Neuronal stem cell (in vitro differentiated cells): ENCODE results near the gene DDB1.

Experiments used
- DNase-seq: peaks from one replicate; pipeline ENCODE4 v3.0.0-alpha.2; 2013; ENCODE audit warnings: low spot score
- H2AFZ ChIP-seq: one replicate; pipeline ENCODE4 v1.6.1; 2013; ENCODE audit warnings: mild to moderate bottlenecking, low read length, inconsistent platforms
- H2AK5ac ChIP-seq: 2 replicates; pipeline ENCODE4 v1.6.1; 2013; ENCODE audit warnings: low read depth, mild to moderate bottlenecking, inconsistent platforms, low read length, moderate library complexity, mixed read lengths
- H2BK120ac ChIP-seq: 2 replicates; pipeline ENCODE4 v1.6.1; 2013; ENCODE audit warnings: low read depth, mild to moderate bottlenecking, inconsistent platforms, low read length, moderate library complexity, mixed read lengths
- H2BK12ac ChIP-seq: one replicate; pipeline ENCODE4 v1.6.1; 2013; ENCODE audit warnings: low read length, inconsistent platforms
- H2BK15ac ChIP-seq: 2 replicates; pipeline ENCODE4 v1.6.1; 2013; ENCODE audit warnings: mild to moderate bottlenecking, low read length, inconsistent platforms, mixed read lengths
- H2BK5ac ChIP-seq: one replicate; pipeline ENCODE4 v1.6.1; 2013; ENCODE audit warnings: inconsistent platforms, mild to moderate bottlenecking, low read length, moderate library complexity
- H3K14ac ChIP-seq: one replicate; pipeline ENCODE4 v1.6.1; 2013; ENCODE audit warnings: low read length, inconsistent platforms
- H3K18ac ChIP-seq: 2 replicates; pipeline ENCODE4 v1.6.1; 2013; ENCODE audit warnings: low read length, inconsistent platforms
- H3K23ac ChIP-seq: 2 replicates; pipeline ENCODE4 v1.6.1; 2013; ENCODE audit warnings: low read depth, mild to moderate bottlenecking, mixed read lengths, low read length, inconsistent platforms; ENCODE audit not compliant: poor library complexity
- H3K27ac ChIP-seq: replicated peaks from 3 replicates; pipeline ENCODE4 v1.5.1; 2013; ENCODE audit warnings: low read length, inconsistent platforms
- H3K27me3 ChIP-seq, 3 experiments: 2 replicates each; pipeline ENCODE4 v1.6.1; 2013; ENCODE audit warnings: low read length in 3 of 3, mild to moderate bottlenecking in 2 of 3, inconsistent platforms in 1 of 3, low read depth in 1 of 3, mixed read lengths in 1 of 3, moderate library complexity in 1 of 3; ENCODE audit not compliant: control insufficient read depth in 3 of 3, insufficient read depth in 3 of 3
- H3K36me3 ChIP-seq, 2 donors: replicated peaks in 1 of 2; 2 replicates each; pipeline ENCODE4 v1.6.1; 2013; ENCODE audit warnings: low read length in 2 of 2; ENCODE audit not compliant: control insufficient read depth in 2 of 2, insufficient read depth in 2 of 2
- H3K4ac ChIP-seq: 2 replicates; pipeline ENCODE4 v1.6.1; 2013; ENCODE audit warnings: inconsistent platforms, mild to moderate bottlenecking, low read length, moderate library complexity
- H3K4me1 ChIP-seq, 2 donors: 1 replicate in 1 of 2; 2 replicates in 1 of 2; pipeline ENCODE4 v1.6.1; 2013; ENCODE audit warnings: low read length in 2 of 2, low read depth in 1 of 2; ENCODE audit not compliant: control insufficient read depth in 2 of 2, insufficient read depth in 1 of 2
- H3K4me2 ChIP-seq: one replicate; pipeline ENCODE4 v1.6.1; 2013; ENCODE audit warnings: mild to moderate bottlenecking, low read length, inconsistent platforms; ENCODE audit not compliant: insufficient read depth, poor library complexity, severe bottlenecking
- H3K4me3 ChIP-seq, 2 donors: 2 replicates each; pipeline ENCODE4 v1.5.1; 2013; ENCODE audit warnings: low read length in 2 of 2, mild to moderate bottlenecking in 2 of 2, inconsistent platforms in 1 of 2, moderate library complexity in 1 of 2
- H3K79me1 ChIP-seq: one replicate; pipeline ENCODE4 v1.6.1; 2013; ENCODE audit warnings: low read depth, mild to moderate bottlenecking, inconsistent platforms, low read length, moderate library complexity
- H3K9ac ChIP-seq: one replicate; pipeline ENCODE4 v1.6.1; 2013; ENCODE audit warnings: mild to moderate bottlenecking, low read depth, low read length, inconsistent platforms; ENCODE audit not compliant: poor library complexity
- H3K9me3 ChIP-seq, 2 donors: replicated peaks in 1 of 2; 2 replicates each; pipeline versions ENCODE3 to v1.6.1; 2013; ENCODE audit warnings: low read length in 2 of 2, mild to moderate bottlenecking in 2 of 2, inconsistent platforms in 1 of 2, low read depth in 1 of 2, mixed read lengths in 1 of 2, moderate library complexity in 1 of 2; ENCODE audit not compliant: control insufficient read depth in 2 of 2, insufficient read depth in 1 of 2
- H4K8ac ChIP-seq: one replicate; pipeline ENCODE4 v1.6.1; 2013; ENCODE audit warnings: low read depth, mild to moderate bottlenecking, inconsistent platforms, low read length, moderate library complexity
- H4K91ac ChIP-seq: one replicate; pipeline ENCODE4 v1.6.1; 2013; ENCODE audit warnings: low read length, low read depth, mild to moderate bottlenecking, inconsistent platforms; ENCODE audit not compliant: poor library complexity
- WGBS, 2 donors: extraction: QIAGEN DNeasy Blood & Tissue Kit; methylation state at CpG; one replicate each; pipeline ENCODE4 v1.1.7; 2013; ENCODE audit warnings: missing lambda C conversion rate in 2 of 2, mixed read lengths in 1 of 2; ENCODE audit not compliant: insufficient read length in 2 of 2, insufficient replicate concordance in 1 of 2; ENCODE audit errors: extremely low coverage in 2 of 2; 5-methylcytosine and 5-hydroxymethylcytosine counted together

The DDB1 gene

GRCh38 chr11:61369372-61370348 lies 36.8 kb upstream of the DDB1 start:
- H2BK15ac ChIP-seq, result no peak overlapping the region
- H3K36me3 ChIP-seq, result peaks cover 39 to 86% of the 10 kb centered on the region in 2 donors
- no peaks in the 10 kb centered on the region for H3K4me1 ChIP-seq
- WGBS, 2 donors, result no CpG with 5 or more reads among the region's 9 CpGs
- no peak overlapping the region for H3K18ac ChIP-seq
- no peak overlapping the region for H4K91ac ChIP-seq
- no peak overlapping the region for H2AFZ ChIP-seq
- H3K4ac ChIP-seq, result no peak overlapping the region
- no peak overlapping the region for H2BK120ac ChIP-seq
- H4K8ac ChIP-seq, result no peak overlapping the region
- H3K79me1 ChIP-seq, result no peaks in the 10 kb centered on the region
- H2BK5ac ChIP-seq, result no peak overlapping the region
- H2BK12ac ChIP-seq, result no peak overlapping the region
- no peaks in the 10 kb centered on the region for H3K27me3 ChIP-seq
- no peak overlapping the region for H2AK5ac ChIP-seq
- no peak for DNase-seq
- peak overlapping the region; percentile 11 for H3K23ac ChIP-seq
- no peak overlapping the region for H3K14ac ChIP-seq
- no peak overlapping the region for H3K9ac ChIP-seq
- no peak overlapping the region for H3K27ac ChIP-seq
- H3K9me3 ChIP-seq, result peaks cover 12 to 36% of the 10 kb centered on the region in 2 donors
- H3K4me2 ChIP-seq, result no peak overlapping the region
- H3K4me3 ChIP-seq, result no peak overlapping the region

- H2AFZ ChIP-seq, result no peak overlapping the region
- H3K27me3 ChIP-seq, result no peaks in the 10 kb centered on the region
- H2BK12ac ChIP-seq, result no peak overlapping the region
- no peak overlapping the region for H3K4me2 ChIP-seq
- H4K91ac ChIP-seq, result no peak overlapping the region
- no peak overlapping the region for H3K18ac ChIP-seq
- H3K14ac ChIP-seq, result no peak overlapping the region
- WGBS, 2 donors, result no CpG with 5 or more reads among the region's 7 CpGs
- H2BK15ac ChIP-seq, result no peak overlapping the region
- H3K36me3 ChIP-seq, result peaks cover 45 to 89% of the 10 kb centered on the region in 2 donors
- no peak overlapping the region for H3K4ac ChIP-seq
- no peak for DNase-seq
- peak overlapping the region; percentile 56 for H3K9ac ChIP-seq
- H2AK5ac ChIP-seq, result no peak overlapping the region
- H3K23ac ChIP-seq, result peak overlapping the region; percentile 38
- H3K27ac ChIP-seq, result no peak overlapping the region
- H4K8ac ChIP-seq, result no peak overlapping the region
- peaks cover 12 to 31% of the 10 kb centered on the region in 2 donors for H3K9me3 ChIP-seq
- H3K79me1 ChIP-seq, result no peaks in the 10 kb centered on the region
- no peak overlapping the region for H2BK120ac ChIP-seq
- H3K4me1 ChIP-seq, result no peaks in the 10 kb centered on the region
- H2BK5ac ChIP-seq, result no peak overlapping the region
- no peak overlapping the region for H3K4me3 ChIP-seq
Observed at GRCh38 chr11:61368646-61369045, 35.7 kb upstream of the DDB1 start.

DNA sequence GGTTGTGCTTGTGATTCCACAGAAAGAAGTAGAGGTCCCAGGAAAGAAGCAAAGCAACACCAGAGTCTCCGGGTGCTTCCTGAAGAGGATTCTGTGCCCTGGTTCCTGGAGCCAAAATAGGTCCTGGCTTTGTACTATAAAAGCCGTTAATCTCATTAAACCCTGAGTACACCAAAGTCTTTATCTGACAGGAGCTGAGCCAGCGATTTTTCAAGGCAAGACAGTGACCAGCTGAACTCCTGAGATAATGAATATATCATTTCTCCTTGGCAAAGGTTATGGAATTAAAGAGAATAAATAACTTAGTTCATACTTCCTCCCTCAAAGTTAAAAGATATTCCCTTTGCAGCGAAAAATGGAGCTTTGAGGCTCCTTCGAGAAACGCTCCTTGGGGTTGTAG lies 34.5 kb upstream of the DDB1 start:
- Histone ChIP-seq H3K27me3 (no peaks in the 10 kb centered on the region), H2BK12ac (no peak overlapping the region), H4K91ac (no peak overlapping the region), H3K4me1 (no peaks in the 10 kb centered on the region), H3K4me2 (no peak overlapping the region), H2BK5ac (no peak overlapping the region), H2BK120ac (no peak overlapping the region), H3K9me3 (peaks cover 9 to 21% of the 10 kb centered on the region in 2 donors), H3K36me3 (peaks cover 44 to 85% of the 10 kb centered on the region in 2 donors), H2AK5ac (no peak overlapping the region), H3K4ac (no peak overlapping the region), H3K14ac (no peak overlapping the region), H3K9ac (no peak overlapping the region), H2BK15ac (no peak overlapping the region), H2AFZ (no peak overlapping the region), H3K23ac (no peak overlapping the region), H3K4me3 (no peak overlapping the region), H3K18ac (no peak overlapping the region), H3K27ac (no peak overlapping the region), H3K79me1 (no peaks in the 10 kb centered on the region), H4K8ac (no peak overlapping the region)
- WGBS, 2 donors, result no CpG with 5 or more reads among the region's 6 CpGs
- no peak for DNase-seq

- Histone ChIP-seq H3K4me2 (no peak overlapping the region), H3K79me1 (peaks cover 4% of the 10 kb centered on the region), H2AK5ac (no peak overlapping the region), H2BK120ac (no peak overlapping the region), H3K4me1 (peaks cover 2 to 4% of the 10 kb centered on the region in 2 donors), H3K27ac (no peak overlapping the region), H3K36me3 (peaks cover 29 to 60% of the 10 kb centered on the region in 2 donors), H2BK15ac (no peak overlapping the region), H3K14ac (no peak overlapping the region), H3K9ac (no peak overlapping the region), H3K23ac (no peak overlapping the region), H3K4me3 (no peak overlapping the region), H3K4ac (no peak overlapping the region), H3K18ac (no peak overlapping the region), H3K9me3 (no peaks in the 10 kb centered on the region), H2AFZ (no peak overlapping the region), H2BK5ac (no peak overlapping the region), H3K27me3 (no peaks in the 10 kb centered on the region), H4K8ac (no peak overlapping the region), H4K91ac (no peak overlapping the region), H2BK12ac (no peak overlapping the region)
- DNase-seq, result no peak
- WGBS, 2 donors, result no CpG with 5 or more reads among the region's 5 CpGs
Observed at GRCh38 chr11:61364012-61364675, 31.2 kb upstream of the DDB1 start.
